Mucosa of descending colon (tissue), 3 donors: Measurements from ENCODE around the gene MYO5C. TPM values are rescaled to one million over a fixed set of nuclear protein-coding genes. Genes with fewer than 3 reads are reported as not detected.

Experiments
- ATAC-seq: fragments of 200-7000 bp; cut with Tn5 transposase; one replicate; pipeline ENCODE4 v1.9.1; 2020; ENCODE audit warnings: mild to moderate bottlenecking, moderate library complexity
- DNase-seq, 3 donors: peaks; one replicate each; pipeline ENCODE4 v3.0.0-alpha.2; 2020
- H3K36me3 ChIP-seq: fragments of 200-600 bp; one replicate; pipeline ENCODE4 v1.8.0; 2021; ENCODE audit warnings: low read depth, mild to moderate bottlenecking
- H3K4me1 ChIP-seq: fragments of 200-600 bp; one replicate; pipeline ENCODE4 v1.8.0; 2021; ENCODE audit warnings: low read depth, mild to moderate bottlenecking
- H3K4me3 ChIP-seq: fragments of 200-600 bp; one replicate; pipeline ENCODE4 v1.8.0; 2021; ENCODE audit warnings: mild to moderate bottlenecking
- H3K9me3 ChIP-seq: fragments of 200-600 bp; one replicate; pipeline ENCODE4 v1.8.0; 2021; ENCODE audit warnings: mild to moderate bottlenecking
- CTCF ChIP-seq: fragments of 200-600 bp; IDR thresholded peaks from one replicate; pipeline ENCODE4 v1.8.0; 2022; ENCODE audit warnings: antibody characterized with exemption, mild to moderate bottlenecking
- intact Hi-C, 2 donors: fragments of 100-400 bp; cut with DNase I in 1 of 2; cut with micrococcal nuclease in 1 of 2; formaldehyde crosslinking; loops; one replicate each; pipeline versions ENCODE4 v1.11.0 to v1.11.1; 2022; cut with DNase I, micrococcal nuclease
- microRNA-seq: library from miRNA; unstranded; fragments of <30 nt; microRNA quantifications from one replicate; pipeline ENCODE4, GENCODE V29; 2019
- total RNA-seq, 3 donors: library from RNA; stranded (reverse); fragmentation: NEBNext Ultra II Directional in 2 of 3; extraction: Animal tissue kit (Norgen Biotek cat#: 25700) in 2 of 3; gene quantifications; one replicate each; pipeline versions ENCODE4 v1.2.1 to v1.2.4, GENCODE V29; 2021 to 2023
- donor health status: DM: no; HTN: no; CAD: no; lungs with moderate emphysema.
- donor health status: DM: no; HTN: no; CAD: no.
- donor health status: DM: no; HTN: yes; CAD: no.

The MYO5C gene
- total RNA-seq, 3 donors from 2014 or later, result 46.6 to 90.0 (median 81.6) TPM

- DNase-seq, result no peak
- intact Hi-C loops, result no loop called here
- H3K4me1 ChIP-seq, result no peaks in the 10 kb centered on the region
- no peak for ATAC-seq
- no peak for TF ChIP-seq CTCF
- H3K9me3 ChIP-seq, result no peaks in the 10 kb centered on the region
- H3K36me3 ChIP-seq, result no peaks in the 10 kb centered on the region
- H3K4me3 ChIP-seq, result no peak overlapping the region
Observed at GRCh38 chr15:52143873-52144272, 151.7 kb downstream of the MYO5C start.

Small RNAs within 50 kb of the gene (microRNA-seq; reads per million reads assigned to microRNA genes)
- gene MIR1266, result 2.6 reads per million, percentile 8 among the genes with 10 or more reads in this experiment

Other genes with a start within 250 kb of the MYO5C start
- gene BCL2L10, start 183.0 kb downstream of the MYO5C start, total RNA-seq, result 1 to 10 TPM; 1.3 to 2.8 (median 2.4) TPM
- 10 to 100 TPM in 1 of 3 donors, 1 to 10 TPM in 2; 5.5 to 23.0 (median 6.3) TPM for gene GNB5, start 104.4 kb downstream of the MYO5C start, total RNA-seq
- gene MYO5A, start 233.1 kb upstream of the MYO5C start, total RNA-seq, result 10 to 100 TPM in 2 of 3 donors, 1 to 10 TPM in 1; 4.1 to 26.7 (median 12.6) TPM